Mesenchymal stem cell (in vitro differentiated cells and primary cell): ENCODE data around the gene NCF2.

Source experiments
- DNase-seq: peaks from one replicate; pipeline ENCODE4 v3.0.0-alpha.2; 2013
- H2AFZ ChIP-seq: one replicate; pipeline ENCODE4 v1.6.1; 2013; ENCODE audit warnings: low read depth, mild to moderate bottlenecking, control low read depth, inconsistent platforms, low read length, moderate library complexity
- H2AK5ac ChIP-seq: 2 replicates; pipeline ENCODE4 v1.6.1; 2013; ENCODE audit warnings: low read length, moderate library complexity, mild to moderate bottlenecking, inconsistent platforms; ENCODE audit not compliant: severe bottlenecking
- H2BK120ac ChIP-seq: one replicate; pipeline ENCODE4 v1.6.1; 2013; ENCODE audit warnings: low read depth, mild to moderate bottlenecking, inconsistent platforms, low read length, moderate library complexity
- H2BK12ac ChIP-seq, 2 experiments: one replicate each; pipeline ENCODE4 v1.6.1; 2013; ENCODE audit warnings: inconsistent platforms in 2 of 2, low read length in 2 of 2, mild to moderate bottlenecking in 2 of 2, moderate library complexity in 2 of 2, control low read depth in 1 of 2
- H2BK15ac ChIP-seq: one replicate; pipeline ENCODE4 v1.6.1; 2013; ENCODE audit warnings: mild to moderate bottlenecking, low read depth, inconsistent platforms; ENCODE audit not compliant: poor library complexity, severe bottlenecking
- H2BK5ac ChIP-seq: 2 replicates; pipeline ENCODE4 v1.6.1; 2013; ENCODE audit warnings: low read depth, mild to moderate bottlenecking, low read length, control low read depth, inconsistent platforms; ENCODE audit not compliant: poor library complexity, severe bottlenecking
- H3K14ac ChIP-seq, 2 experiments: one replicate each; pipeline ENCODE4 v1.6.1; 2013; ENCODE audit warnings: inconsistent platforms in 2 of 2, low read length in 2 of 2, control low read depth in 1 of 2, mild to moderate bottlenecking in 1 of 2, moderate library complexity in 1 of 2
- H3K18ac ChIP-seq, 2 experiments: one replicate each; pipeline ENCODE4 v1.6.1; 2013; ENCODE audit warnings: inconsistent platforms in 2 of 2, low read length in 2 of 2, control low read depth in 1 of 2, low read depth in 1 of 2, mild to moderate bottlenecking in 1 of 2
- H3K23ac ChIP-seq, 2 experiments: one replicate each; pipeline ENCODE4 v1.6.1; 2013; ENCODE audit warnings: inconsistent platforms in 2 of 2, low read length in 2 of 2, mild to moderate bottlenecking in 2 of 2, moderate library complexity in 2 of 2, control low read depth in 1 of 2
- H3K27ac ChIP-seq: 2 replicates; pipeline ENCODE4 v1.5.1; 2013; ENCODE audit warnings: mild to moderate bottlenecking, moderate library complexity, low read length, control low read depth, inconsistent platforms; ENCODE audit not compliant: poor library complexity, severe bottlenecking
- H3K27me3 ChIP-seq, 2 experiments: 2 replicates each; pipeline versions ENCODE4 v1.6.1 to v1.7.0; 2013; ENCODE audit warnings: low read length in 2 of 2, mild to moderate bottlenecking in 2 of 2, moderate library complexity in 2 of 2, control low read depth in 1 of 2, inconsistent platforms in 1 of 2; ENCODE audit not compliant: control insufficient read depth in 1 of 2, insufficient read depth in 1 of 2
- H3K36me3 ChIP-seq, 2 experiments: 2 replicates each; pipeline versions ENCODE4 v1.6.1 to v1.7.0; 2013; ENCODE audit warnings: low read length in 2 of 2, control low read depth in 1 of 2, inconsistent platforms in 1 of 2, low read depth in 1 of 2, mild to moderate bottlenecking in 1 of 2; ENCODE audit not compliant: insufficient read depth in 2 of 2, control insufficient read depth in 1 of 2
- H3K4ac ChIP-seq, 2 experiments: one replicate each; pipeline ENCODE4 v1.6.1; 2013; ENCODE audit warnings: inconsistent platforms in 2 of 2, low read length in 2 of 2, mild to moderate bottlenecking in 2 of 2, moderate library complexity in 2 of 2, control low read depth in 1 of 2, low read depth in 1 of 2
- H3K4me1 ChIP-seq: 2 replicates; pipeline ENCODE4 v1.6.1; 2013; ENCODE audit warnings: low read depth, low read length, control low read depth; ENCODE audit not compliant: control insufficient read depth, insufficient read depth
- H3K4me2 ChIP-seq: 2 replicates; pipeline ENCODE4 v1.6.1; 2013; ENCODE audit warnings: low read length, mild to moderate bottlenecking, inconsistent platforms; ENCODE audit not compliant: poor library complexity, severe bottlenecking
- H3K4me3 ChIP-seq, 2 experiments: 2 replicates each; pipeline versions ENCODE4 v1.5.1 to v1.7.0; 2013; ENCODE audit warnings: low read length in 2 of 2, mild to moderate bottlenecking in 2 of 2, control low read depth in 1 of 2, low read depth in 1 of 2; ENCODE audit not compliant: insufficient read depth in 1 of 2
- H3K79me1 ChIP-seq: replicated peaks from 2 replicates; pipeline ENCODE4 v1.6.1; 2013; ENCODE audit warnings: mild to moderate bottlenecking, control low read depth, low read length, inconsistent platforms; ENCODE audit not compliant: poor library complexity, severe bottlenecking
- H3K9ac ChIP-seq: 2 replicates; pipeline ENCODE4 v1.7.0; 2013; ENCODE audit warnings: mild to moderate bottlenecking, low read length, moderate library complexity
- H3K9me3 ChIP-seq: 2 replicates; pipeline ENCODE4 v1.7.0; 2013; ENCODE audit warnings: mild to moderate bottlenecking, low read length; ENCODE audit not compliant: control insufficient read depth
- H4K8ac ChIP-seq: one replicate; pipeline ENCODE4 v1.6.1; 2013; ENCODE audit warnings: inconsistent platforms, mild to moderate bottlenecking, low read length, moderate library complexity
- H4K91ac ChIP-seq: one replicate; pipeline ENCODE4 v1.6.1; 2013; ENCODE audit warnings: mild to moderate bottlenecking, low read length, inconsistent platforms
- WGBS: methylation state at CpG from one replicate; pipeline ENCODE4 v1.1.7; 2013; ENCODE audit warnings: mixed read lengths; 5-methylcytosine and 5-hydroxymethylcytosine counted together

Gene NCF2

DNA sequence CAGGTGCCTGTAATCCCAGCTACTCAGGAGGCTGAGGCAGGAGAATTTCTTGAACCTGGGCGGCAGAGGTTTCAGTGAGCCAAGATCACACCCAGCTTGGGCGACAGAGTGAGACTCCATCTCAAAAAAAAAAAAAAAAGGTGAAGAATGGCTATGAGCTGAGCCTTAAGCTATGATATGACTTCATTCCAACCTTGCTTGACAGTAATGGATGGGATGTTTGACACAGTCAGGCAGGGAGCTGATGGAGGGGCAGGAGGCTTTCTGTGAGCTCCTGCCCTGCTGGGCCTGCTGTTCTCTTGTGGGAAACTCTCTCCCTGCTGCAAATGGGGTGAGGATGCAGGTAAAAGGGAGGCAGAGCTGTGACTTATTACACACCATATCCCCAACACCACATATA, 27.6 kb downstream of the NCF2 start:
- Histone ChIP-seq H3K4me1 (peaks cover 8% of the 10 kb centered on the region), H2AK5ac (no peak overlapping the region), H3K23ac (no peak overlapping the region), H2BK5ac (no peak overlapping the region), H2BK12ac (no peak overlapping the region), H3K27me3 (no peaks in the 10 kb centered on the region), H3K79me1 (no peaks in the 10 kb centered on the region), H3K27ac (no peak overlapping the region), H3K14ac (no peak overlapping the region), H2BK120ac (no peak overlapping the region), H3K9me3 (no peaks in the 10 kb centered on the region), H3K4me2 (no peak overlapping the region), H3K4me3 (no peak overlapping the region), H2BK15ac (no peak overlapping the region), H4K8ac (no peak overlapping the region), H3K4ac (no peak overlapping the region), H3K9ac (no peak overlapping the region), H3K18ac (no peak overlapping the region), H4K91ac (no peak overlapping the region), H3K36me3 (peaks cover 3 to 9% of the 10 kb centered on the region in 2 experiments), H2AFZ (no peak overlapping the region)
- WGBS: 100% methylated on average over 2 of the region's 2 CpGs
- DNase-seq: no peak

DNA sequence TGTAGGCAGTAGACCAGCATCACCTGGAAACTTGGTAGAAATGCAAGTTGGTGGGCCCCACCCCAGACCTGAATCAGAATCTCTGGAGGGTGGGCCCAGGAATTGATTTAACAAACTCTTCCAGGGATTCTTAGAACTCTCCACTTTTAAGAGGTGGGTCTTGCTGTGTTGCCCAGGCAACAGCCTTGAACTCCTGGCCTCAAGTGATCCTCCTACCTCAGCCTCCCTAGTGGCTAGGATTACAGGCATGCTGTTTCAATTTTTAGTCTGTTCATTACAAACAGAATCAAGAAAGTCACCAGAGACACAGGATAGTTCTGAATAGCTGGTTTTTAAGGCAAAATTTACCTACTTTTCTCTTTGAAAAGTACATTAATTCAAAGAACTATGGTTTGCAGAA, 31.2 kb downstream of the NCF2 start:
- Histone ChIP-seq H2AK5ac (no peak overlapping the region), H3K36me3 (peaks cover 6 to 37% of the 10 kb centered on the region in 2 experiments), H3K4ac (no peak overlapping the region), H3K4me2 (no peak overlapping the region), H2BK15ac (no peak overlapping the region), H3K9me3 (no peaks in the 10 kb centered on the region), H2AFZ (no peak overlapping the region), H3K27ac (no peak overlapping the region), H3K14ac (no peak overlapping the region), H2BK5ac (no peak overlapping the region), H2BK120ac (no peak overlapping the region), H4K8ac (no peak overlapping the region), H3K18ac (no peak overlapping the region), H3K79me1 (no peaks in the 10 kb centered on the region), H4K91ac (no peak overlapping the region), H3K27me3 (no peaks in the 10 kb centered on the region), H3K23ac (no peak overlapping the region), H2BK12ac (no peak overlapping the region), H3K9ac (no peak overlapping the region), H3K4me3 (no peak overlapping the region), H3K4me1 (peaks cover 3% of the 10 kb centered on the region)
- no peak for DNase-seq

DNA sequence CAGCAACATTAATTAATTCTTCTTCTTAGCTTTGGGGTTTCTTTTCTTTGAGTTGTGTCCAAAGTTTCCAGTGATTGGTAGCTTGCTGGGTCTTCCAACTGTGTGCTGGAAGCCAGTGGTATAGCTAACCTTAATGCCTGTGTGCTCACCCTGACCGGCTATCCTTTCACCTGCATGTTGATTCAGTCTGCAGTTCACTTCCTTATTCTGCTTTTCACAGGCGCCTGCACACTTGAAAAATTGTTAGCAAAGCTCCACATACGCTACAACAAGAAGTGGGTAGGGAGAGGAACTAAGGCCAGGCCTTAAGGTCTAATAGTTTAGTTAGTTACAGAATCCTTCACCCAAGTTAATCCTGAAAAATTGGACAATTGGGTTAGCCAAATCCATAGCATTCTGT, 35.7 kb downstream of the NCF2 start:
- H2AK5ac ChIP-seq: no peak overlapping the region
- no peak overlapping the region for H4K8ac ChIP-seq
- H3K27me3 ChIP-seq: no peaks in the 10 kb centered on the region
- H3K4me3 ChIP-seq: no peak overlapping the region
- H2AFZ ChIP-seq: no peak overlapping the region
- H3K9me3 ChIP-seq: no peaks in the 10 kb centered on the region
- H3K36me3 ChIP-seq: peaks cover 29 to 74% of the 10 kb centered on the region in 2 experiments
- no peak overlapping the region for H4K91ac ChIP-seq
- no peak overlapping the region for H3K4ac ChIP-seq
- H3K79me1 ChIP-seq: peaks cover 2% of the 10 kb centered on the region
- H3K4me2 ChIP-seq: no peak overlapping the region
- no peak overlapping the region for H3K18ac ChIP-seq
- H3K23ac ChIP-seq: no peak overlapping the region
- no peak for DNase-seq
- H2BK5ac ChIP-seq: no peak overlapping the region
- H3K9ac ChIP-seq: no peak overlapping the region
- no peak overlapping the region for H2BK12ac ChIP-seq
- no peak overlapping the region for H2BK120ac ChIP-seq
- peaks cover 2% of the 10 kb centered on the region for H3K4me1 ChIP-seq
- no peak overlapping the region for H2BK15ac ChIP-seq
- no CpG with 5 or more reads among the region's 3 CpGs for WGBS
- no peak overlapping the region for H3K14ac ChIP-seq
- H3K27ac ChIP-seq: no peak overlapping the region

DNA sequence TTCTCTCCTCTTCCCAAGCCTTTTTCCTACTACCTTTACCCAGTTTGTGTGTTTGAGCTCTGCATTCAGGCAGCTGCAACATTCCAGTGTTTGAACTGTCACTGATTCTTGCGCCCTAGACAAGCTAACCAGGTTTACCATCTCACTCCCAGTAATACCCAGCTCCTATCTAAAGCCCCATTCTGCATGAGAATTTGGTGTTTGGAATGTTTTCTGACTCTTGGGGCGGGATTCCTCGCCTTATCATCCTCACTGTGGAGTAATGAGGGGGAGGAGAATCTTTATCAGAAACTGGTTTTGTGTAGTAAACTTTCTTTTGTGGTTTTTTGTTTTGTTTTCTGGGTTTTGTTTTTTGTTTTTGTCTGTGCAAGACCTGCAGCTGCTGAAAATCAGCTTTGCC, 36.5 kb downstream of the NCF2 start:
- Histone ChIP-seq H4K8ac (no peak overlapping the region), H2BK5ac (no peak overlapping the region), H3K4me3 (no peak overlapping the region), H2AK5ac (no peak overlapping the region), H3K27ac (no peak overlapping the region), H3K4me1 (peaks cover 2% of the 10 kb centered on the region), H3K79me1 (peaks cover 2% of the 10 kb centered on the region), H2BK12ac (no peak overlapping the region), H4K91ac (no peak overlapping the region), H3K4ac (no peak overlapping the region), H3K9ac (no peak overlapping the region), H3K36me3 (peaks cover 29 to 82% of the 10 kb centered on the region in 2 experiments), H3K14ac (no peak overlapping the region), H2BK15ac (no peak overlapping the region), H3K23ac (no peak overlapping the region), H3K27me3 (no peaks in the 10 kb centered on the region), H3K9me3 (no peaks in the 10 kb centered on the region), H2AFZ (no peak overlapping the region), H3K18ac (no peak overlapping the region), H2BK120ac (no peak overlapping the region), H3K4me2 (no peak overlapping the region)
- DNase-seq: no peak
- WGBS: 80% methylated on average over 3 of the region's 3 CpGs
